Erythroblast (primary cell): ENCODE measurements around the gene SHISA3.

ENCODE experiments used
- GATA1 ChIP-seq: IDR thresholded peaks from 2 replicates; pipeline ENCODE4 v1.6.1; 2011; ENCODE audit warnings: low read depth, mild to moderate bottlenecking, control low read depth, low read length, moderate library complexity
- POLR2A ChIP-seq: IDR thresholded peaks from 2 replicates; pipeline ENCODE4 v1.6.1; 2011; ENCODE audit warnings: mild to moderate bottlenecking, low read length

DNA sequence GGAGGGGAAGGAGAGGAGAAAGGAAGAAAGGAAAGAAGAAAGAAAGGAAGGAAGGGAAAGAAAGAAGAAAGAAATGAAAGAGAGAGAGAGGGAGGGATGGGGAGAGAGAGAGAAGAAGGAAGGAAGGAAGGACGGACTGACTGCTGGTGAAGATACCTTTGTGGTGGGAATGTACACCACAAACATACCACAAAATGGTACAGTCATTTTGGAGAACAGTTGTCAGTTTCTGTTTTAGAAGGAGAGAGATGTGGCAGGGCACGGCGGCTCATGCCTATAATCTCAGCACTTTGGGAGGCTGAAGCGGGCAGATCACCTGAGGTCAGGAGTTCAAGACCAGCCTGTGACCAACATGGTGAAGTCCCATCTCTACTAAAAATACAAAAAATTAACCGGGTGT, 40.0 kb upstream of the SHISA3 start:
- TF ChIP-seq POLR2A (no peak), GATA1 (no peak)
